ENCODE measurements around the gene RNF19B.
"Not testable (repeated sequence)": the region's sequence is repeated elsewhere in the genome, so short reads cannot be mapped to it uniquely, and the experiment has no call there.

The RNF19B gene

DNA sequence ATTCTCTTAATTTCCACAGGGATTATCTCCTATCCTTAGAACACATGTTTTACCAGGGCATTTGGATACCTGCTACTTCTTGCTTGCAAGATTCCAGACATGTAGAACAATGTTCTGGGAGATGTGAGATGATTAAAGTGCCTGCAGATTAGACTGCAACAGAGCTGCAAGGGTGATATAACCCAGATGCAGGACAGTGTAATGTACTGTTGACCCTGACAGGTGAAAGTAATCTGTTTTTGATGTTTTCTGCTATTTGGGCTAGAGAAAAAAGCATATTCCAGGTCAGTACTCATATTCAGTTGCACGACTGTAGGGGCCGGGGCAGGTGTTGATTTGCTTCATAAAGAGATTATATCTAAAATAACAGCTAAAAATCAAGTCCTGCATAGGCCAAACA lies 36.3 kb downstream of the RNF19B start:
- DNase-seq (ENCODE audit: low spot score), result no peak

DNA sequence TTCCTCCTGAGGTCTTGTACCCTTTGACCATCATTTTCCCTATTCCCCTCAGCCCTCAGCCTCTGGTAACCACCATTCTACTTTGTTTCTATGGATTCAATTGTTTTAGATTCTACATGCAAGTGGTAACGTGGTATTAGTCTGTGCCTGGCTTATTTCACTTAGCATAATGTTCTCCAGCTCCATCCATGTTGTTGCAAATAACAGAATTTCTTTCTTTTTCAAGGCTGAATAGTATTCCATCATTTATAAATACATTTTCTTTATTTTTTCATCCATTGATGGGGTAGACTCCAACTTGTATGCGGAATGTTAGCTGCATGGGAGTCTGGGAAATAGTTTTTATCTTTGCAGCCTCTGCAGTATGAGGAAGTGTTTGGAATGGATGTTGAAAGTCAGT lies 37.2 kb downstream of the RNF19B start:
- DNase-seq (ENCODE audit: low spot score), result no peak

DNA sequence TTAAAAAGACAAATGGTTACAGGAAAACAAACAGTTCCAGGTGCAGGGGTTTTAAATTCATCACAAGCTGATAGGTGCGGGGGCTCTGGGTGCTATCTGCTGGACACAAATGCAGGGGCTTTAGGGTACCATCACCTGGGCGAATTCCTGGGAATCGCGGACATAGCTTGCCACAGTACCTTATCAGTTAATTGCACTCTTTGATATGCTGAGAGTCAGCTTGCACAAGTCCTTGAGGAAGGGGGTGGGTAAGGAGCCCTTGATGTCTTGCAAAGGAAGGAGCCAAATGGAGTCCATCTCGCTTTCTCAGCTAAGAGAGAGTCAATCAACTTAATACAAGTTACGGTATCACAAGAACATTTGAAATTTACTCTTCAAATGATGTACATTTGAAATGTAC lies 38.0 kb downstream of the RNF19B start:
- DNase-seq (ENCODE audit: low spot score), result no peak

DNA sequence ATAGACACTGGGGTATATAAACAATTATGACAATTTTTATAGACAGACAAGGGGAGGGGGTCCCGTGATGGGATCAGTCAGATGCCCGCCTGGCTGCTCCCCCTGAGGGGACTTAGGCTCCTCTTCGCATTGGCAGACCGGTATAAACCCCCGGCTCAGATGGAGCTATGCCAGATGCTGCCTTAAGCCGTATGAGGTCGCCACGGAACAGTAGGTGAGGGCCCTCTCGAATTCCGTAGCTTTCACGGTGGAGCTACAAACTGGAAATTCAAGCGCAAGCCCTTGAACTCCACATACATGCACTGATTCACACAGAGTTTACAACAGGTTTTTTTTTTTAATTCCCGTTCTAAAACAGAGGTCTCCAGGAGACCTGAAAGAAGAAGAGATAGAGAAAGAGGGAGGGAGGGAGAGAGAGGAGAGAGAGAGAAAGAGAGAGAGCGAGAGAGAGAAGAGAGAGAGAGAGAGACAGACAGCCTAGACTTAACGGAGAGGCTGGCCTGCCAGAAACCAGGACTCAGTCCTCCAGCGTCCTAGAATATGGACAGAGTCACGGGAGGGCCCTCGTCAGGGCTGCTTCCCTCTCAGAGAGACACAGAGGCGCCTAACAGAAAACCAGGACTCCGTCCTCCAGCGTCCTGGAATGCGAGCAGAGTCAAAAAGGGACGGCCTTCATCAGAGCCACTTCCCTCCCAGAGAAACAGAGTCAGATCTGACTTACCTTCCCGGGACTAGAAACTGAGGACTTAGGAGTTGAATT lies 39.0 kb downstream of the RNF19B start:
- DNase-seq (ENCODE audit: low spot score), result no peak

DNA sequence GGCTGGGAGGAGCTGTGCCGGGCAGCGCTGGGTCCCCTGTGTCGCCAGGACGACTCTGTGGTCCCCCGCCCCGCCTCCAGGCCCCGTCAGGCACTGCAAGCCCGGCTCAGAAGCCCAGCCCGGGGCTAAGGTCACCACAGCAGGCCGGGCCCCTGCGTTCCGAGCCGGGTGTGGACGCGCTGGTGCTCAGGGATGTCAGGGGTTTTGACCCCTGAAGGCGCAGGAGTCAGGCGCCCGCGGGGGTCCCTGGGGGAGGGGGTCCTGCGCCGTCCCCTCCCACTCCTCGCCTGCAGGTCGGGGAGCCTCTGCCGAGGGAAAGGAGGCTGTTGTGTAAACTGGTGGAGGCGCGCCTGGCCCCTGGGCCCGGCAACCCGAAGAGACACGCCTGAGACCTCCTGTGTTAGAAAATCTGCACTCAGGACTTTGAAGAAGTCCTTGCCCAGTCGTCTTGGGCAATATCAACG lies 39.7 kb downstream of the RNF19B start:
- no peak for DNase-seq (ENCODE audit: low spot score)

DNA sequence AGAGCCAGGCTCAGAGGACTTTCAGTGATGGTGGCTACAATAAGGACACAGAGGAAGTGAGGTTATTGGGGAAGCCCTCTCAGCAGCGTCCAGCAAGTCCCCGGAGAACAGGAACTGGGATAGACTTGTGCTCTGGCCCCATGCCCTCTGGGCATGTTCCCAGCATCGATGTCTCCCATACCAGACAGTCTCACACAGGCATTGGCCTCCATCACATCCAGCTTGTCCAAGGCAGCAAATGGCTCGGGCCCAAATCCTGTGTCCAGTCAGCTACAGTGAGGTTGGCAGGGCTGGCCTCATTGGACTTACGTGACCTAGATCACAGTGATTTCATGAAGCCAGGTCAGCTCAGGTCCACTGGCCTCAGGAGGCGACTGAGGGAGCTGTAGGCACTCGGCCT lies 43.8 kb downstream of the RNF19B start:
- no peak for DNase-seq (ENCODE audit: low spot score)

DNA sequence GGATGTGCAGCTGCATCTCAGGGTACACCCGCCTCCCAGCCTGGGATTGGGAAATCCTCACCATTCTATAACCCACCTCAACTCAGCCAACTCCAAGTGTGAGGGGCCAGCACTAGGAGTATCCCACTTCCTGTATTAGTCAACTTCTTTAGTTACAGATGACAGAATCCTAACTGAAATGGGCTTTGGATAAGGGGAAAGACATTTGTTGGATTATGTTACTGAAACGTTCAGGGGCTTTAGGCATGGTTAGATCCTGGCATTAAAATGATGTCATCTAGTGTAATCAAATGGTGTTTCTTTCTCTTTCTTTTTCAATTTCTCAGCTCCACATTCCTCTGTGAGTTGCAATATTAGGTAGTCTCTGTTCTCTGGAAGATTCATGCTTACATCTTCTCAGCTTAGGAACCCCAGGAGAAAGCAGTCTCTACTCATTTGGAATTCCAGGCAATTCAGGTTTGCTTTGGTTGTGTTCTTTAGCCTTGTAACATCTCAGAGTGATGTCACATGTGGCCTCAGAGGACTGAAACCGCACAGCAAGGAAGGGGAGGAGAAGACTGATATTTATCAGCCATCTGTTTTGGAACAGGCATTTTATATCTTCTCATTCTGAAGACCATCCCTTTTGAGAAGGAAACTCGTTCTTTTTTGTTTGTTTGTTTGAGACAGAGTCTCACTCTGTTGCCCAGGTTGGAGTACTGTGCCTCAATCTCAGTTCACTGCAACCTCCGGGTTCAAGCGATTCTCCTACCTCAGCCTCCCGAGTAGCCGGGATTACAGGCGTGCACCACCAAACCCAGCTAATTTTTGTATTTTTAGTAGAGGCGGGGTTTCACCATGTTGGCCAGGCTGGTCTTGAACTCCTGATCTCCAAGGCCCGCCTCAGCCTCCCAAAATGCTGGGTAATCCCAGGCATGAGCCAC lies 44.5 kb downstream of the RNF19B start:
- DNase-seq (ENCODE audit: low spot score), result no peak

DNA sequence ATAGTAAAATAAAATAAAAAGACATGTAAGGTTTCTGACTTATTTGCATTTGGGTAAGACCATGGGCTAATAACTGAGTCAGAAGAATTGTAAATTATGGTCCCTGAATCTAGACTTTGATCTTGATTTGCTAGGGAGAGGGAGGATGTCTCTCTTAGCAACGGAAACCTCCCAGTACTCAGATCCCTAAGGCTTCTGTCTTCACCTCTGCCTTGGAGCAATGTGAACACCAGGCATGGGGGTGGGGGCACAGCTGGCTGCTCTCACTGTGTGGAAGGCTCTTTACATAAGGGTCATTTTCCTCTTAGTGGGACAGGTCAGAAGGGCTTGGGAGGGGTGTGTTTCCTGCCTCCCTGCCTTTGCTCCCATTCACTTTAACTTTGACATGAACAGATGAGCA lies 46.4 kb downstream of the RNF19B start:
- DNase-seq (ENCODE audit: low spot score), result no peak

DNA sequence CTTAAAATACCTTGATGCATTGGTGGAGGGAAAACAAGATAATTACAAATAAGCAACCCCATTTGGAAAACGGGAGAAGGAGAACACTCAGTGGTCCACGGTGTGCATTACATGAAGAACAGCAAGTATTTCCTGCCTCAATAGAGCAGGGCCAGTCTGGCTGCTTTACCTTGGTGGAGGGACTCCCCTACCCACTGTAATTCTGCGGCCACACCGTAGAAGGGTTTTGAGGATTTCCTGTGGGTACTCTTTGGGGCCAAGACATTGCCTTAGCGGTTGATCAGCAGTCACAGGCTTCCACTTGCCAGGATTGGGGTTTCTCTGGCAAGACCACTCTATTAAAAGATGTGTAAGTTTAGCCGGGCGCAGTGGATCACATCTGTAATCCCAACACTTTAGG lies 47.1 kb downstream of the RNF19B start:
- no peak for DNase-seq (ENCODE audit: low spot score)

DNA sequence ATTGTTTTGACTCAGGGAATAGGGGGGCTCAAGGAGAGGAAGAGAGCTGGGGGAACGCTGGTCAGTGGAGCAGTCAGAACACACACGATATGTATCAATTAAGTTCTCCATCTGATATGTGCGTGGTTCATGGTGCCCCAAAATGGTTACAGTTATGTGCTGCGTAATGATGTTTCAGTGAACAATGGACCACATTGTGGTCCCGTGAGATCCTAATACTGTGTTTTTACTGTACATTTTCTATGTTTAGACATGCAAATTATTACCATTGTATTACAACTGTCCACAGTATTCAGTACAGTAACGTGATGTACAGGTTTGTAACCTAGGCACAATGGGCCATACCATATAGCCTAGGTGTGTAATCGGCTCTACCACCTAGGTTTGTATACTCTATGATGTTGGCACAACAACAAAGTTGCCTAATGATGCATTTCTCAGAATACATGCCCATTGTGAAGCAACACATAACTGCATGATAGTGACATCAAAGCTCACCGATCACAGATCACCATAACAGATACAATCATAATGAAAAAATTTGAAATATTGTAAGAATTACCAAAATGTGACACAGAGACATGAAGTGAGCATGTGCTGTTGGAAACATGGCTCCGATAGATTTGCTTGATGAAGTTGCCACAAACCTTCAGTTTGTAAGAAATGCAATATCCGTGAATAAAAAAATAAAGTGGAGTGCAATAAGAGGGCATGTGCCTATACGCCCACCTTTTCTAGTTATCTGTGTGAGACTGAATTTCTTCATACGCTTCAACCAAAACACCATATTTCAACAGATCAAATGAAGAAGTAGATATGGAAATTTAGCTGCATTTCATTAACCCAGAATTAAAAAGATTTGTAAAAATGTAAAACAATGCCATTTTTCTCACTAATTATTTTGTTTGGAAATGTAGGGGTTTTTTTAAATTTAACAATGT lies 48.6 kb downstream of the RNF19B start:
- no peak for DNase-seq (ENCODE audit: low spot score)

DNA sequence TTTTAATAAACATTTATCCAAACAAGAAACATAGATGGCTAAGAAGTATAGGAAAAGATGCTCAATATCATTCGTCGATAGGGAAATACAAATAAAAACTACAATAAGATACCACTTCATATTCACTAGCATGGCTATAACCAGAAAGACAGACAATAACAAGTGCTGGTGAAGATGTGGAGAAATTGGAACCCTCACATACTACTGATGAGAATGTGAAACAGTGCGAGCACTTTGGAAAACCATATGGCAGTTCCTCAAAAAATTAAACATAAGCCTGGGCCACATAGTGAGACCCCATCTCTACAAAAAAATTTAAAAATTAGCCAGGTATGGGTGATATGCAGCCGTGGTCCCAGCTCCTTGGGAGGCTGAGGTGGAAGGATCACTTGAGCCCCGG lies 54.3 kb downstream of the RNF19B start:
- DNase-seq (ENCODE audit: low spot score), result no peak

DNA sequence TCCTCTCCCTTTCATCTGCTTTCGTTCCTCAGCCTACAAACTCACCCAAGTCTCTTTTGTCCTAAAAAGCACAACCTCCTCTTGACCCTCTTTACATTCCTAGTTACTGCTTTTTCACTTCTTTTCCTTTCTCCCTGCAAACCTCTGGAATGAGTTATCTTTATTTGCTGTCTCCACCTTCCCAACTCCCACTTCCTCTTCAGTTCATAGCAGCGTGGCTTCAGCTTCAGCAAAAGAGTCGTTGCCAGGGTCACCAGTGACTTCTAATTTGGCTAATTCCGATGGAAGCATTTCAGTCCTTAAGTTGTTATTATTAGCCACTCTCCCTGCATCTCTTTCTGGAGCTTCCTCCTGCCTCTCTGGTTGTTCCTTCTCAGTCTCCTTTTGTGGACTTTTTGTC lies 57.2 kb downstream of the RNF19B start:
- no peak for DNase-seq (ENCODE audit: low spot score)

DNA sequence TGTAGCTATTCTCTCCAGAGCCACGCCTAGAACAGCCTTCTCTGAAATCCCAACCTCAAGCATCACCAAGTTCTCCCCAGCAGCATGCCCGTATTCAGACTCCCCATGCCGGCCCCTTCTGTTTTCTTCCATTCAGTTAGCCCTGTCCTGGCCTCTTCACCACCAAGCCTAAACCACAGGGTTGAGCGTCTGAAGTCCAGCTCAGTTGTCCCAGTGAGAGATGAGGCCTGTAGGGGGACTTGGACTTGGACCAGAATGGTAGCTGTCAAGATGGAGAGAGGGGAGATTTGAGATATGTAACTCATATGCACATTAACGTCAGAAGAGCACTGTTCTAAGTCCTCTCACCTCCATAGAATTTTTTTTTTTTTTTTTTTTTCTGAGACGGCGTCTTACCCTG lies 58.0 kb downstream of the RNF19B start:
- DNase-seq (ENCODE audit: low spot score), result no peak

DNA sequence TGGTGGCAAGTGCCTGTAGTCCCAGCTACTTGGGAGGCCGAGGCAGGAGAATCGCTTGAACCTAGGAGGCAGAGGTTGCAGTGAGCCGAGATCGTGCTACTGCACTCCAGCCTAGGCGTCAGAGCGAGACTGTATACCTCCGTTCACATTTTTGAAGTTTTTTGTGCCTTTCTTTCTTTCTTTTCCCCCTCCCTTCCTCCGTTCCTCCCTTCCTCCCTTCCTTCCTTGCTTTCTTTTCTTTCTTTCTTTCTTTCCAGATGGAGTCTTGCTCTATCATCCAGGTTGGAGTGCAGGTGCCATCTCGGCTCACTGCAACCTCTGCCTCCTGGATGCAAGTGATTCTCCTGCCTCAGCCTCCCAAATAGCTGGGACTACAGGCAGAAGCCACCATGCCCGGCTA lies 59.0 kb downstream of the RNF19B start:
- DNase-seq (ENCODE audit: low spot score), result not testable (repeated sequence)

DNA sequence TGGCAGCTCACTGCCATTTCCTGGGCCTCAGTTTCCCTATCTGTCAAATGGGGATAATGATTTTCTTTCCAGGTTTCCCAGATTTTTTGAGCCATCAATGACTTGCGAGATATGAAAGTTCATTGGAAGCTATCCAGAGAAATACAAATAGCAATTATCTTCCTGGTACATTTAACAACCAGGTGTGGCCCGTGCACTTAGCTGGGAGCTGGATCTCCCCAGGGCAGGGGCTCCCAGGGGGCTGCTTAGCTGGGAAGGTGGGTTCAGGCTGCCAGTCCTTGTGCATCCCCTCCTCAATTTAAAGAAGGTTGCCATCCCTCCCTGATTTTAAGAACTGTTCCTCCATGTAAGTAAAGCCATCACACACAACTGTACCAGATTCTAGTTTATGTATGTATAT lies 59.8 kb downstream of the RNF19B start:
- DNase-seq (ENCODE audit: low spot score), result no peak

DNA sequence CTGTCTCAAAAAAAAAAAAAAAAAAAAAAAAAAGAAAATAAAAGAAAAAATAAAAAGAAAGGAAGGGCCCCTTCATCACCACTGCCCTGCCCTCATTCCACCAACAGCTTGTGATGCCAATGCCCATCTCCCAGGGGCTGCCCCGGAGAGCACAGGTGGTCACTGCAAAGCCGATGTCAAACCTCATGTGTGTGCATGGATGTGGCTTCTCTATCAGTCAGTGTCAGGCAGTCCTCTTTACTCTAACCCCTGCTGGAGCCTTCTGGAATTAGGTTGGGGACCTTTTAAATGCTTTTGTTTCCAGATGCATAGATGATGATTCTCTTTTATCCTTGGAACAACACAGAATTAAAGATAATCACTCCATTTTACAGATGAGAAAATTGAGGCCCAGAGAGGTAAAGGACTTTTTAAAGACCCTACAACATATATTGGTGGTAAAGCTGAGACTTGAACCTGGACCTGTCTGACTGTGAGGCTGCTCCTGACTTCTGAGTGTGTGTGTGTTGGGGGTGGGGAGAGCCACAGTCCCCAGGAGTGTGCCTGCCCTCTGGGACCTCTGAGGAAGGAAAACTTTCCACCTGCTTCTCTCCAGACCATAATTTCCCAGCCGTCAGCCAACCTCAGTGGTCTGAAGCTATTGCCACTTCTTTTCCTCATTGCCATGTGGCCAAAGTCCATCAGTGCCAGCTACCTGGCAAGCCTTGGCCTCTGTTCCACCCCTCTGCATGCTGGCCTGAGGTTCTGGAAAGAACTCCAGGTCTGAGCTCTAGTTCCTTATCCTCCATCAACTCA lies 60.4 kb downstream of the RNF19B start:
- DNase-seq (ENCODE audit: low spot score), result no peak

DNA sequence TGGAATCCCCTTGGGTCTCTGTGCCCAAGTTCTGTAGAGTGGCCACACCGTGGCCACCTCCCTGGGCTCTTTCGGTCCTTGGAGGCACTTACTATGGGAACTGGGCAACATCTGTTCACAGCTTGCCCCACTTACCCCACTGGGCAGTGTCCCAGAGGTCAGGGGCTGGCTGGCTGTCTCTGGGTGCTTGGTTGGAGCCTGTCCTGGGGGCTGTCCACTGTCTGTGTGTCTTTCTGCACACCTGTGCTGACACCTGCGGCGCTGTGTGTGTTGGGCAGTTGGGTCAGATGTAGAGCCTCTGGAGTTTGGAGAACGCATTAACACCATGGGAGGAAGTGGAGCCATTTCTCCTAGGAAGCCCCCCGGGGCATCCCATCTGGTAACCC lies 62.1 kb downstream of the RNF19B start:
- DNase-seq (ENCODE audit: low spot score), result no peak

DNA sequence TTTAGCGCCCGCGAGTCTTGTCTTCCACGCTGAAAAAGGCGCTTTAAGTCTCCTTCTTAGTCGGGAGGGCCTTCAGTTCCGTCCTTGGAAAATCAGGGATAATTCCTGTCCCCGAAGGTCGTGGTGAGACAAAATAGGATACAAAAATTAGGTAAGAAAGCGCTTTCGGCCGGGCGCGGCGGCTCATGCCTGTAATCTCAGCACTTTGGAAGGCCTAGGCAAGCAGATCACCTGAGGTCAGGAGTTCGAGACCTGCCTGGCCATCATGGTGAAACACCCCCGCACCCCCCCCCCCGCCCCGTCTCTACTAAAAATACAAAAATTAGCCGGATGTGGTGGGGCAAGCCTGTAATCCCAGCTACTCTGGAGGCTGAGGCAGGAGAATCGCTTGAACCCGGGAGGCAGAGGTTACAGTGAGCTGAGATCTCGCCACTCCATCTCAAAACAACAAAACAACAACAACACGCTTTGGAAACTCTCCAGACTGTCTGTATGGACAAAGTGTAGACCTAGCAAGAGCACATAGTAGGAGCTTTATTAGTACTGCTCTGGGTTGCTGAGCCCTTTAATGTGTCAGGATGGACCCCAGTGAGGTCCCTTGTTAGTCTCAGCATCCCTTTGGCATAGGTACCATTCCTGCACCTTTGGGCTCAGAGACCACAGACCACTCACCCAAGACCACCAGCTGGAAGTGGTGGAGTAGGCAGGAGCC lies 62.6 kb downstream of the RNF19B start:
- no peak for DNase-seq (ENCODE audit: low spot score)

DNA sequence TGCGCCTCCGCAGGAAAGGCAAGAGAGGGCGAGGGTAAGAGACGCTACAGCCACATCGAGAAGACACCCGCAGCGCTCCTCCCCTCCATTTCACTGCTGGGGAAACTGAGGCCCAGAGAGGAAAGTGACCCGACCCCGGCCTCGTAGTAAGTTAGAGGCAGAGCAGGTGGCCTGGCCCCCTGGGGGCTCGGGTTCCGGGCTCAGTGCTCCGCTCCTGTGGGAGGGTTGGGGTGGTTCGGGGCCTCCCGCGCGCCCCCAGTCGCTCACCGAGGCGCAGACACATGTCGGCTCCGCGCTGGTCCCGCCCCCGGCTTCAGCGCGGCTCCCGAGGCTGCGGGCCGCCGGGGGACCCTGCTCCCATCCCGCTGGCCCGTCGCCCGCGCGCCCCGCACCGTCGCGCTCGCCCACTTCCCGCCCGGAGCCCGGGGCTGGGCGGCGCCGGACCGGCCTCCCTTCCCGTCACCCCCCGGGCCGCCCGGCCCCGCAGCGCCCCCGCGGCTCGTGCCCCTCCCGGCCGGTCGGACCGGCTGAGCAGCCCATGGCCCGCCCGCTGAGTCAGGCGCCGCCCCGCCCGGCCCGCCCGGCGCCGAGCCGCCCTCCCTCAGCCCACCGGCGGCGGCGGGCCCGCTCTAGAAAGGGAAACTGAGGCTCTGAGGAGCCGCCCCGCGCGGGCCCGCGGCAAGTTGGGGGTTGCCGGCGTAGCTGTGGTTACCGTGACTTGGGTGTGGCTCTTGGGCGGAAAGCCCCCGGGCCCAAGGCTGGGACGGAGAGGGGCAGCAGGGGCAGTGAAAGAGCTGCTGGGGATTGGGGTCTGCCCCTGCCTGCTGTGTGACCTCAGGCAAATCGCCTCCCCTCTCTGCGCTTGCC lies 63.4 kb downstream of the RNF19B start, which contains the start of gene TMEM54:
TSS of gene TMEM54 (minus strand) at position 434 of the 867 bp plus-strand sequence. CDS start at position 283, 151 bp downstream.
- DNase-seq (ENCODE audit: low spot score), result no peak

All from CD4-positive, alpha-beta T cell treated with Interleukin-15 for 4 hours (primary cell).